HepG2 (cell line): ENCODE results near the gene APPBP2.

Experiments used
- ATM ChIP-seq: fragments of 450-650 bp; IDR thresholded peaks from 2 replicates; pipeline ENCODE4 v1.7.1; 2017; ENCODE audit warnings: mild to moderate bottlenecking, borderline replicate concordance
- MTA3 ChIP-seq: sonication (generic); formaldehyde crosslinking; IDR thresholded peaks from 2 replicates; pipeline ENCODE4 v1.4.0; 2020; ENCODE audit warnings: missing genetic modification reagents
- TF ChIP-seq, protein P1 (sequence below): sonication (generic); formaldehyde crosslinking; IDR thresholded peaks from 2 replicates; pipeline ENCODE4 v1.5.0; 2020; ENCODE audit warnings: mild to moderate bottlenecking, missing genetic modification reagents, moderate library complexity

- TF ChIP-seq, protein P1, sequence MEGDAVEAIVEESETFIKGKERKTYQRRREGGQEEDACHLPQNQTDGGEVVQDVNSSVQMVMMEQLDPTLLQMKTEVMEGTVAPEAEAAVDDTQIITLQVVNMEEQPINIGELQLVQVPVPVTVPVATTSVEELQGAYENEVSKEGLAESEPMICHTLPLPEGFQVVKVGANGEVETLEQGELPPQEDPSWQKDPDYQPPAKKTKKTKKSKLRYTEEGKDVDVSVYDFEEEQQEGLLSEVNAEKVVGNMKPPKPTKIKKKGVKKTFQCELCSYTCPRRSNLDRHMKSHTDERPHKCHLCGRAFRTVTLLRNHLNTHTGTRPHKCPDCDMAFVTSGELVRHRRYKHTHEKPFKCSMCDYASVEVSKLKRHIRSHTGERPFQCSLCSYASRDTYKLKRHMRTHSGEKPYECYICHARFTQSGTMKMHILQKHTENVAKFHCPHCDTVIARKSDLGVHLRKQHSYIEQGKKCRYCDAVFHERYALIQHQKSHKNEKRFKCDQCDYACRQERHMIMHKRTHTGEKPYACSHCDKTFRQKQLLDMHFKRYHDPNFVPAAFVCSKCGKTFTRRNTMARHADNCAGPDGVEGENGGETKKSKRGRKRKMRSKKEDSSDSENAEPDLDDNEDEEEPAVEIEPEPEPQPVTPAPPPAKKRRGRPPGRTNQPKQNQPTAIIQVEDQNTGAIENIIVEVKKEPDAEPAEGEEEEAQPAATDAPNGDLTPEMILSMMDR: no peak
- TF ChIP-seq MTA3: no peak
- TF ChIP-seq ATM: no peak
Measured at GRCh38 chr17:60412701-60413100, 113.3 kb downstream of the APPBP2 start.
